ENCODE data around the gene ALOXE3. TPM values are rescaled to one million over a fixed set of nuclear protein-coding genes. Genes with fewer than 3 reads are reported as not detected.

The ALOXE3 gene
- total and polyA plus RNA-seq, 7 donors = 0.17 TPM; not detected in 6

DNA sequence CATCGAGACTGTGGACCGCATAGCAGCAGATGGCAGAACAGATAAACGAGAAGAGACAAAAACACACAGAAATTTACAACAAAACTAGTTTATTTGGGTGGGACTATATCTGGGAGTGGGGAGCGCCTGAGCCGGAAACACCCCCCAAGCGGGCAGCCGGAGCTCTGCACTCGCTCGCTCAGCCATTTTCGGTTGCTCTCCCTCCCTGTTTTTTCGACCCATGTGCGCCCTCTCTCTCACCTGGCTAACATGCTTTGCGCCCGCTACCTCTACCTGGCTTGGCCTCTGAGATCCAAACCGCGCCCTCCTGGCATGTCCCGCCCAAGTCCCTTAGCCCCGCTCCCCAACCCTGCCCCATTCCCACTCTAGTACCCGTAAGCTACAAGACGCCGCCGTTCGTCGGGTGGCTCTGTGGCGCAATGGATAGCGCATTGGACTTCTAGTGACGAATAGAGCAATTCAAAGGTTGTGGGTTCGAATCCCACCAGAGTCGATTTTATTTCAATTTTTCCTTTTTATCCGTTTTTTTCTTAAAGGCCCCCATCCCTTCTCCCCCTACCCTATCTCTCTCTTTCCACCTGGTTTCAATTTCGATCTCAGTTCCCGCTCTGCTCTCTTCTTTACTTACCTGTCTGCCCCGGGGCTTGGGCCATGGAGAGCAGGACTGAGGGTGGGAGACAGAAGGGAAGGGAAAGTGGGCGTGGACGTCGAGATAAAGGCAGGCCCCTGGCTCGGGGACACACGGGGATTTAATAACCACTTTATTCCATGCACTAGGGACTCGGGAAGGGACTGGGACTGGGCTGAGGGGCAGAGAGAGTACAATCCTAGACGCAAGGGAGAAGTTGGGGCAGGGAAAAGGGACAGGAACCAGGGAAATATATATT lies 2.4 kb upstream of the ALOXE3 start:
- peaks cover 0 to 75% (median 70%) of the 10 kb centered on the region in 4 donors for H3K4me1 ChIP-seq
- peaks cover 12 to 75% (median 65%) of the 10 kb centered on the region in 3 donors for H3K27me3 ChIP-seq
- peak; percentile 78 for DNase-seq
- WGBS, 2 donors = 1% methylated on average over 40 of the region's 40 CpGs
- no peak for TF ChIP-seq POLR2A (IDR thresholded peaks at IDR 0.05)
- no peak for TF ChIP-seq EP300 (IDR thresholded peaks at IDR 0.05)
- no peak for TF ChIP-seq POLR2AphosphoS5 (IDR thresholded peaks at IDR 0.05)
- TF ChIP-seq, protein P1, sequence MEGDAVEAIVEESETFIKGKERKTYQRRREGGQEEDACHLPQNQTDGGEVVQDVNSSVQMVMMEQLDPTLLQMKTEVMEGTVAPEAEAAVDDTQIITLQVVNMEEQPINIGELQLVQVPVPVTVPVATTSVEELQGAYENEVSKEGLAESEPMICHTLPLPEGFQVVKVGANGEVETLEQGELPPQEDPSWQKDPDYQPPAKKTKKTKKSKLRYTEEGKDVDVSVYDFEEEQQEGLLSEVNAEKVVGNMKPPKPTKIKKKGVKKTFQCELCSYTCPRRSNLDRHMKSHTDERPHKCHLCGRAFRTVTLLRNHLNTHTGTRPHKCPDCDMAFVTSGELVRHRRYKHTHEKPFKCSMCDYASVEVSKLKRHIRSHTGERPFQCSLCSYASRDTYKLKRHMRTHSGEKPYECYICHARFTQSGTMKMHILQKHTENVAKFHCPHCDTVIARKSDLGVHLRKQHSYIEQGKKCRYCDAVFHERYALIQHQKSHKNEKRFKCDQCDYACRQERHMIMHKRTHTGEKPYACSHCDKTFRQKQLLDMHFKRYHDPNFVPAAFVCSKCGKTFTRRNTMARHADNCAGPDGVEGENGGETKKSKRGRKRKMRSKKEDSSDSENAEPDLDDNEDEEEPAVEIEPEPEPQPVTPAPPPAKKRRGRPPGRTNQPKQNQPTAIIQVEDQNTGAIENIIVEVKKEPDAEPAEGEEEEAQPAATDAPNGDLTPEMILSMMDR (IDR thresholded peaks at IDR 0.05) = no peak
- no peaks in the 10 kb centered on the region for H3K36me3 ChIP-seq
- no peaks in the 10 kb centered on the region for H3K9me3 ChIP-seq
- H3K4me3 ChIP-seq = peak overlapping the region; percentile 9 to 53 (median 46)
- intact Hi-C loops (cut with DNase I) = loop anchor here (5.0 kb wide), 1 partner anchor 57 kb away; the partner anchor contains the start of gene TMEM107
- H3K27ac ChIP-seq = peak overlapping the region in 3 of 4 donors; percentile 77 to 87 (median 83)

DNA sequence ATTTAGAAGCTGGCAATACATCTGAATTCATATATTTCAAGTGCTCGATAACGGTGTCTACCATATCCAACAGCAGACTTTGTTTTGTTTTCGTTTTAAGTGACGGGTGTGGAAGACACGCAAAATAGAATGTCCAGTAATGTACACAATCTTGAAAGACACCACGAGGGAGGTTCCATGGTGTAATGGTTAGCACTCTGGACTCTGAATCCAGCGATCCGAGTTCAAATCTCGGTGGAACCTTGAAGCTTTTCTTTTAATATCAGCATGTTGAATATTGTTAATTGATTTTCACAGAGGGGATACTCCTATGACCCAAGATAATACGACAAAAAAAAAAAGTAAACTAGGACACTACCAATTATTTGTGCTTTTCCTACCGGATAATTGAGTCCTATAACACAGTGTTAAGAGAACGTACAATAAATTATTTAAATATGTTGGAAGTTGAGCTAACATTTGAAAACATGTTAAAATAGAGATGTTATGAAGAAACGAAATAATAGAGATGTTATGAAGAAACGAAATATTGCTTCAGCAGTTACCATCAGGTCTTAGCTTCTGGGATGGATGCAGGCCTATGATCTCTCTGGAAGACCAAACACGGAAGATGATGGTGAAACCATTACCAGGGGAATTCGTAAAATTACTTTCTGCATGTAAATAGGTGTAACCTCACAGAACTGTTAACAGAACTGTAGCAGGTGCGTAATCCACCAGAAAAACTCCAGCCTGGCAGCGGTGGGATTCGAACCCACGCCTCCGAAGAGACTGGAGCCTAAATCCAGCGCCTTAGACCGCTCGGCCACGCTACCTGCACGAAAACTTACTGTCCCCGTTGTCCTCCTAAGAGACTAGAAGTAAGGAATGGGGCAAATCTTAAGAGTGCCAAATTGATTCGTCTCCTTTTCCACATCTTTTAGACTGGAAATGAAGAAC lies 1.5 kb upstream of the ALOXE3 start:
- WGBS, 2 donors = 0 to 1% methylated on average over 28 of the region's 28 CpGs
- H3K27ac ChIP-seq = peak overlapping the region; percentile 76 to 87 (median 80)
- peak; percentile 87 for DNase-seq
- intact Hi-C loops (cut with DNase I) = loop anchor here (1.0 to 5.0 kb wide), 8 partner anchors 25 to 177 kb away; partner anchors contain the start of genes CTC1, PFAS, SLC25A35 and TMEM107
- peak in 2 of 4 donors; percentile 32 to 71 for TF ChIP-seq POLR2AphosphoS5 (IDR thresholded peaks at IDR 0.05)
- no peak for TF ChIP-seq EP300 (IDR thresholded peaks at IDR 0.05)
- H3K4me3 ChIP-seq = peak overlapping the region; percentile 40 to 59 (median 53)
- no peaks in the 10 kb centered on the region for H3K9me3 ChIP-seq
- peaks cover 0 to 66% (median 62%) of the 10 kb centered on the region in 4 donors for H3K4me1 ChIP-seq
- H3K27me3 ChIP-seq = peaks cover 12 to 78% (median 71%) of the 10 kb centered on the region in 3 donors
- no peaks in the 10 kb centered on the region for H3K36me3 ChIP-seq

DNA sequence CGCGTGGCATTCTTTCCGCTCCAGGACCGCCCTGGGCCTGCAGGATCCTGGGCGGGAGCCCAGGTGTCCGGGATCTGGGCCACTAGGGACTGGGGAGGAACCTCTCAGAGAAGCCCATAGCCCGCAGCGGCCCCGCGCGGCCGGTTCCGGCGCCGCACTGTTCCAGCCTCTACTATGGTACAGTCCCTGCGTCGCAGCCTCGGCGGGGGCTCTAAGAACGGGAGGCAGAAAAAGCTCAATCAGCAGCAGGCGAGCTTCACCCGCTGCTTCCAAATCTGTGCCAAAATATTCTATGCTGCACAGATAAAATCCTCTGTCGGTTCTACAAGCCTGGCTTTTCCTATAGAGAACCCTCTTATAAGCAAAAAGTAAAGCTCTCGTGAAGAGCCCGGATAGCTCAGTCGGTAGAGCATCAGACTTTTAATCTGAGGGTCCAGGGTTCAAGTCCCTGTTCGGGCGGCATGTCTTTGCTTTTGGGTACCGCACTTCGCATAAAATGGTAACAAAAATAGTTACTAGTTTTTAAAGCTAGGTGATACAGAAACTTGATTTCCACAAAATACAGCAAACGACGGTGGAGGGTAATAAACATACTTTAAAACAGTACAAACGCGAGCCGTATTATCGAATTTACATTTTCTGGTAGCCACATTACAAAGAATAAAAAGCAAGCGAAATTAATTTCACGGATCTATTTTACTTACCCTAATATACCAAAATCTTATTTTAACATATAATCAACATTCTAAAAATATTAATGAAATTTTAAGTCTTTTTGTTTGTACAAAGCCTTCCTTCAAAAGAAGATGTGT lies 661 bp upstream of the ALOXE3 start:
- peak; percentile 96 for DNase-seq
- Histone ChIP-seq H3K27me3 (peaks cover 12 to 78% (median 71%) of the 10 kb centered on the region in 3 donors), H3K4me1 (peaks cover 0 to 57% (median 54%) of the 10 kb centered on the region in 4 donors), H3K36me3 (no peaks in the 10 kb centered on the region), H3K9me3 (no peaks in the 10 kb centered on the region), H3K27ac (peak overlapping the region; percentile 76 to 87 (median 80)), H3K4me3 (peak overlapping the region; percentile 40 to 59 (median 53))
- peak in 1 of 4 donors; percentile 28 for TF ChIP-seq POLR2AphosphoS5 (IDR thresholded peaks at IDR 0.05)
- no peak for TF ChIP-seq EP300 (IDR thresholded peaks at IDR 0.05)
- TF ChIP-seq, protein P1 (IDR thresholded peaks at IDR 0.05) = peak; percentile 90 to 95 (median 90)
- 0 to 1% methylated on average over 38 of the region's 38 CpGs for WGBS, 2 donors
- intact Hi-C loops (cut with DNase I) = loop anchor here (1.0 to 5.0 kb wide), 7 partner anchors 24 to 178 kb away; partner anchors contain the start of genes CTC1, PFAS and SLC25A35

DNA sequence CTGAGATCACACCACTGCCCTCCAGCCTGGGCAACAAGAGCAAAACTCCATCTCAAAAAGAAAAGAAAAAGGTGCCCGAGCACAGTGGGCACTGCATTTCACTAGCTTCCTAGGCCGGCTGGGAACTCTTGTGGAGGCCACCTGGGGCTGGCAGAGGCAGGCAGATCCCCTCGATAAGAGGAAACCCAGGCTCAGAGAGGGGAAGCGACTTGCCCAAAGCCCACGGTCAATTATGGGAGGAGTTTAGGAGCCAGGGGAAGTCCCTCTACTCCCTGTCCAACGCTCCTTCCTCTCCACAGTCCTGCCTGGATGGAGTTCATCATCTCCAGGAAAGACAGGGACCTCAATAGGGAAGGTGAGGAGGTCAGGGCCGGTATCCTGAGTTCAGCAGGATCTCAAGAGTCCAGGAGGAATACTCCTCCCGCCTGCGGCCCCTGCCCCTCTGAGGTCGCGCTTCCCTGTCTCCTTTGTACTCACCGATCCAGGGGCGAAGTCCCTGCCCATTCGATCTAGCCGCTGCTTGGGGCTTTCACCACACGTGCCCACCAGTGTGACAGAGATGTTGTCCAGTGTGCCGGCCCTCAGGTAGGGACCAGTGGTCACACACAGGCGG lies 841 bp downstream of the ALOXE3 start:
- TF ChIP-seq, protein P1 (IDR thresholded peaks at IDR 0.05) = no peak
- TF ChIP-seq POLR2AphosphoS5 (IDR thresholded peaks at IDR 0.05) (no peak), EP300 (IDR thresholded peaks at IDR 0.05) (no peak), POLR2A (IDR thresholded peaks at IDR 0.05) (no peak)
- peak overlapping the region in 2 of 4 donors; percentile 83 to 87 for H3K27ac ChIP-seq
- DNase-seq = no peak

More for the DNA sequence above, 841 bp downstream of the ALOXE3 start:
- Histone ChIP-seq H3K27me3 (peaks cover 8 to 78% (median 70%) of the 10 kb centered on the region in 3 donors), H3K36me3 (no peaks in the 10 kb centered on the region), H3K4me3 (peak overlapping the region in 3 of 4 donors; percentile 49 to 59 (median 57)), H3K9me3 (no peaks in the 10 kb centered on the region), H3K4me1 (peaks cover 0 to 42% (median 39%) of the 10 kb centered on the region in 4 donors)
- WGBS, 2 donors = 4 to 6% methylated on average over 18 of the region's 18 CpGs
- intact Hi-C loops (cut with DNase I) = loop anchor here (5.0 kb wide), 3 partner anchors 35 to 180 kb away; partner anchors contain the start of gene SLC25A35

Data from sigmoid colon (tissue), 7 donors.